CD14-positive monocyte (primary cell): ENCODE measurements around the gene VEGFC. TPM values are rescaled to one million over a fixed set of nuclear protein-coding genes. Genes with fewer than 3 reads are reported as not detected.

Source experiments
- DNase-seq, 3 donors: peaks; one replicate each; pipeline ENCODE4 v3.0.0-alpha.2; 2011 to 2022
- H2AFZ ChIP-seq: 2 replicates; pipeline ENCODE4 v1.6.0; 2012; ENCODE audit warnings: mild to moderate bottlenecking, low read depth, low read length, inconsistent platforms; ENCODE audit not compliant: insufficient read depth, poor library complexity, severe bottlenecking
- H3K27ac ChIP-seq, 2 donors: 1 replicate in 1 of 2; 2 replicates in 1 of 2; pipeline ENCODE4 v1.5.1; 2012 to 2013; ENCODE audit warnings: low read length in 2 of 2, control low read depth in 1 of 2, inconsistent platforms in 1 of 2, low read depth in 1 of 2, mild to moderate bottlenecking in 1 of 2
- H3K27me3 ChIP-seq, 2 donors: one replicate each; pipeline versions ENCODE4 v1.6.0 to v1.6.1; 2011 to 2013; ENCODE audit warnings: low read length in 2 of 2; ENCODE audit not compliant: control insufficient read depth in 2 of 2, insufficient read depth in 2 of 2
- H3K36me3 ChIP-seq, 2 donors: replicated peaks in 1 of 2; 1 replicate in 1 of 2; 2 replicates in 1 of 2; pipeline versions ENCODE4 v1.5.1 to v1.6.1; 2012 to 2013; ENCODE audit warnings: low read length in 2 of 2, control low read depth in 1 of 2, inconsistent platforms in 1 of 2, mild to moderate bottlenecking in 1 of 2; ENCODE audit not compliant: insufficient read depth in 2 of 2, control insufficient read depth in 1 of 2
- H3K4me1 ChIP-seq, 2 donors: 1 replicate in 1 of 2; 2 replicates in 1 of 2; pipeline versions ENCODE4 v1.5.1 to v1.6.1; 2012 to 2013; ENCODE audit warnings: low read length in 2 of 2, control low read depth in 1 of 2, inconsistent platforms in 1 of 2, mild to moderate bottlenecking in 1 of 2, moderate library complexity in 1 of 2; ENCODE audit not compliant: insufficient read depth in 2 of 2, control insufficient read depth in 1 of 2
- H3K4me2 ChIP-seq: replicated peaks from 2 replicates; pipeline ENCODE3; 2012; ENCODE audit warnings: low read length, moderate library complexity, mild to moderate bottlenecking; ENCODE audit not compliant: poor library complexity, severe bottlenecking; ENCODE audit errors: extremely low read depth
- H3K4me3 ChIP-seq, 3 experiments: fragments of 200-600 bp in 1 of 3; sonication (generic) in 1 of 3; replicated peaks in 1 of 3; 1 replicate in 2 of 3; 2 replicates in 1 of 3; pipeline ENCODE4 v1.5.1; 2011 to 2013; ENCODE audit warnings: low read length in 3 of 3, mild to moderate bottlenecking in 3 of 3, control low read depth in 2 of 3, low read depth in 2 of 3, inconsistent platforms in 1 of 3, moderate library complexity in 1 of 3
- H3K79me2 ChIP-seq: 2 replicates; pipeline ENCODE4 v1.6.0; 2012; ENCODE audit warnings: mild to moderate bottlenecking, control low read depth, inconsistent platforms, low read length, moderate library complexity; ENCODE audit not compliant: insufficient read depth
- H3K9ac ChIP-seq: 2 replicates; pipeline ENCODE4 v1.6.0; 2017; ENCODE audit warnings: low read length, mild to moderate bottlenecking; ENCODE audit not compliant: insufficient read depth, poor library complexity, severe bottlenecking
- H3K9me3 ChIP-seq, 2 donors: replicated peaks in 1 of 2; 1 replicate in 1 of 2; 2 replicates in 1 of 2; pipeline versions ENCODE4 v1.5.1 to v1.6.1; 2012 to 2013; ENCODE audit warnings: low read length in 2 of 2, control low read depth in 1 of 2; ENCODE audit not compliant: control insufficient read depth in 1 of 2, insufficient read depth in 1 of 2
- H4K20me1 ChIP-seq: 2 replicates; pipeline ENCODE4 v1.6.0; 2012; ENCODE audit warnings: mild to moderate bottlenecking, low read length, control low read depth, moderate library complexity; ENCODE audit not compliant: insufficient read depth
- H3K27ac Mint-ChIP-seq, 7 donors: one replicate each; pipeline ENCODE4 v1.8.0; 2020; ENCODE audit warnings: mild to moderate bottlenecking in 7 of 7, mixed read lengths in 7 of 7, moderate library complexity in 6 of 7, inconsistent platforms in 2 of 7
- H3K27me3 Mint-ChIP-seq, 3 donors: one replicate each; pipeline ENCODE4 v1.8.0; 2021 to 2022; ENCODE audit warnings: low read depth in 3 of 3, mild to moderate bottlenecking in 3 of 3, mixed read lengths in 3 of 3, moderate library complexity in 3 of 3, inconsistent platforms in 1 of 3
- H3K36me3 Mint-ChIP-seq, 2 donors: one replicate each; pipeline ENCODE4 v1.8.0; 2020; ENCODE audit warnings: mixed read lengths in 2 of 2, inconsistent platforms in 1 of 2, mild to moderate bottlenecking in 1 of 2
- H3K4me1 Mint-ChIP-seq: one replicate; pipeline ENCODE4 v1.8.0; 2020; ENCODE audit warnings: mild to moderate bottlenecking, mixed read lengths
- H3K4me3 Mint-ChIP-seq, 2 donors: one replicate each; pipeline ENCODE4 v1.8.0; 2020; ENCODE audit warnings: mild to moderate bottlenecking in 2 of 2, mixed read lengths in 2 of 2, moderate library complexity in 1 of 2
- H3K9me3 Mint-ChIP-seq, 7 donors: one replicate each; pipeline ENCODE4 v1.8.0; 2020 to 2022; ENCODE audit warnings: mixed read lengths in 7 of 7, mild to moderate bottlenecking in 6 of 7, moderate library complexity in 6 of 7, inconsistent platforms in 2 of 7
- WGBS: methylation state at CpG from one replicate; pipeline ENCODE4 v1.1.5; 2013; ENCODE audit warnings: missing lambda C conversion rate; ENCODE audit not compliant: insufficient coverage; 5-methylcytosine and 5-hydroxymethylcytosine counted together
- intact Hi-C, 2 donors: fragments of 100-400 bp; cut with micrococcal nuclease; formaldehyde crosslinking; loops; one replicate each; pipeline versions ENCODE4 v1.15.0 to v1.15.1; 2023
- polyA plus RNA-seq, 3 donors: library from polyadenylated mRNA; depleted of rRNA in 1 of 3; unstranded in 2 of 3; stranded (reverse) in 1 of 3; fragments of 300-500 nt in 2 of 3; fragments of >200 nt in 1 of 3; fragmentation: Illumina TruSeq in 2 of 3; gene quantifications; 1 replicate in 2 of 3; 2 replicates in 1 of 3; pipeline ENCODE4 v1.2.3, GENCODE V29; 2012 to 2021
- TF ChIP-seq, protein P1 (sequence below): fragments of 200-600 bp; IDR thresholded peaks from one replicate; pipeline ENCODE4 v1.8.0; 2022; ENCODE audit warnings: antibody characterized with exemption, mild to moderate bottlenecking

VEGFC gene
- polyA plus RNA-seq, 3 donors, result not detected

DNA sequence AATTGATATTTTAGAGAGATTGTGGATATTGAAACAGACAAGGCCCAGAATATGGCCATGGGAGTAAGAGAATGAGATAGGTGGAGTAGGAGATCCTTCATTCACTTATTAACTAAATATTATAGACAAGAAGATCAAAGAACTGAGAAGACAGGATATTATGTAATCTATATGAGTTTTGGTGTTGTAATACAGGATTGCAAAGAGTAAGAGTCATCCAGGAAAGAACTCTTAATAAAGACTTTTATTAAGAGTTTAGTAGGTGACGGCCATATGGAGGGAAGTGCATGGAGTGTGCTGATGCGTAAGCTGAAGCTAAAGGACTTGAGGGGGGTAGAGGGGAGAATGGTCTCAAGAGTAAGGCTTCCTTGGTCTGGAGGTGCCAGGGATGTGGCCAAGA lies 153.7 kb downstream of the VEGFC start:
- Histone ChIP-seq H4K20me1 (no peaks in the 10 kb centered on the region), H3K4me3 (no peak overlapping the region), H3K4me2 (no peak overlapping the region), H3K36me3 (no peaks in the 10 kb centered on the region), H2AFZ (no peak overlapping the region), H3K27me3 (no peaks in the 10 kb centered on the region), H3K9me3 (peaks cover 0 to 5% of the 10 kb centered on the region in 2 donors), H3K4me1 (no peaks in the 10 kb centered on the region), H3K27ac (no peak overlapping the region), H3K79me2 (no peaks in the 10 kb centered on the region), H3K9ac (no peak overlapping the region)
- no peak for DNase-seq
- Mint-ChIP-seq H3K27ac (no peak overlapping the region), H3K4me1 (no peaks in the 10 kb centered on the region), H3K4me3 (no peak overlapping the region), H3K27me3 (no peaks in the 10 kb centered on the region), H3K9me3 (peaks cover 0 to 5% (median 3%) of the 10 kb centered on the region in 7 donors), H3K36me3 (no peaks in the 10 kb centered on the region)
- WGBS, result 49% methylated on average over 2 of the region's 2 CpGs
- TF ChIP-seq, protein P1, sequence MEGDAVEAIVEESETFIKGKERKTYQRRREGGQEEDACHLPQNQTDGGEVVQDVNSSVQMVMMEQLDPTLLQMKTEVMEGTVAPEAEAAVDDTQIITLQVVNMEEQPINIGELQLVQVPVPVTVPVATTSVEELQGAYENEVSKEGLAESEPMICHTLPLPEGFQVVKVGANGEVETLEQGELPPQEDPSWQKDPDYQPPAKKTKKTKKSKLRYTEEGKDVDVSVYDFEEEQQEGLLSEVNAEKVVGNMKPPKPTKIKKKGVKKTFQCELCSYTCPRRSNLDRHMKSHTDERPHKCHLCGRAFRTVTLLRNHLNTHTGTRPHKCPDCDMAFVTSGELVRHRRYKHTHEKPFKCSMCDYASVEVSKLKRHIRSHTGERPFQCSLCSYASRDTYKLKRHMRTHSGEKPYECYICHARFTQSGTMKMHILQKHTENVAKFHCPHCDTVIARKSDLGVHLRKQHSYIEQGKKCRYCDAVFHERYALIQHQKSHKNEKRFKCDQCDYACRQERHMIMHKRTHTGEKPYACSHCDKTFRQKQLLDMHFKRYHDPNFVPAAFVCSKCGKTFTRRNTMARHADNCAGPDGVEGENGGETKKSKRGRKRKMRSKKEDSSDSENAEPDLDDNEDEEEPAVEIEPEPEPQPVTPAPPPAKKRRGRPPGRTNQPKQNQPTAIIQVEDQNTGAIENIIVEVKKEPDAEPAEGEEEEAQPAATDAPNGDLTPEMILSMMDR, result no peak
- intact Hi-C loops, result no loop called here

GRCh38 chr4:176636292-176636691 lies 156.4 kb downstream of the VEGFC start:
- Mint-ChIP-seq H3K27ac (no peak overlapping the region), H3K27me3 (peaks cover 0 to 3% (median 0%) of the 10 kb centered on the region in 3 donors), H3K36me3 (no peaks in the 10 kb centered on the region), H3K4me1 (no peaks in the 10 kb centered on the region), H3K4me3 (no peak overlapping the region), H3K9me3 (peaks cover 2 to 7% (median 3%) of the 10 kb centered on the region in 7 donors)
- no peak for DNase-seq
- Histone ChIP-seq H3K9me3 (peaks cover 0 to 5% of the 10 kb centered on the region in 2 donors), H3K4me2 (no peak overlapping the region), H4K20me1 (no peaks in the 10 kb centered on the region), H3K4me3 (no peak overlapping the region), H2AFZ (no peak overlapping the region), H3K27me3 (no peaks in the 10 kb centered on the region), H3K36me3 (no peaks in the 10 kb centered on the region), H3K9ac (no peak overlapping the region), H3K79me2 (no peaks in the 10 kb centered on the region), H3K4me1 (no peaks in the 10 kb centered on the region), H3K27ac (no peak overlapping the region)
- intact Hi-C loops, result no loop called here
- WGBS, result no CpG with 5 or more reads among the region's 1 CpG
- TF ChIP-seq, protein P1, result no peak
